A673 (cell line): ENCODE measurements around the gene C2orf72. TPM values are rescaled to one million over a fixed set of nuclear protein-coding genes. Genes with fewer than 3 reads are reported as not detected.

Source experiments
- BruUV-seq: library from RNA; stranded (reverse); fragments of 400-500 nt; replicated peaks from 2 replicates; lab custom pipeline; 2021; lab: Mats Ljungman, UMichigan
- CTCF ChIA-PET: fragments of 300-600 bp; sonication (Branson Sonifier 250); formaldehyde crosslinking; loops from one replicate; lab custom pipeline; 2022; ENCODE audit warnings: antibody characterized with exemption; lab: Charles Lee
- POLR2A ChIA-PET: fragments of 300-600 bp; sonication (Branson Sonifier 250); formaldehyde crosslinking; loops from one replicate; lab custom pipeline; 2022; ENCODE audit warnings: antibody characterized with exemption; ENCODE audit not compliant: low non-redundant PET; lab: Charles Lee
- DNase-seq: peaks from one replicate; pipeline ENCODE4 v3.0.0-alpha.2; 2015; ENCODE audit warnings: low spot score
- H3K27ac ChIP-seq: fragments of 200-600 bp; sonication (generic); 2 replicates; pipeline ENCODE4 v1.5.1; 2016; ENCODE audit warnings: mixed run types, low read depth, mild to moderate bottlenecking, mixed read lengths, antibody characterized with exemption, low read length; ENCODE audit not compliant: poor library complexity, severe bottlenecking
- H3K27me3 ChIP-seq: fragments of 200-600 bp; sonication (generic); replicated peaks from 2 replicates; pipeline ENCODE4 v1.6.1; 2017; ENCODE audit warnings: mixed run types, low read depth, mild to moderate bottlenecking, mixed read lengths, antibody characterized with exemption, low read length; ENCODE audit not compliant: insufficient read depth, poor library complexity
- H3K36me3 ChIP-seq: fragments of 200-600 bp; sonication (generic); 2 replicates; pipeline ENCODE4 v1.6.1; 2016; ENCODE audit warnings: mixed run types, mild to moderate bottlenecking, mixed read lengths, antibody characterized with exemption, low read length; ENCODE audit not compliant: insufficient read depth, poor library complexity, severe bottlenecking
- H3K4me1 ChIP-seq: fragments of 200-600 bp; sonication (generic); 2 replicates; pipeline ENCODE4 v1.6.1; 2017; ENCODE audit warnings: mixed run types, mild to moderate bottlenecking, mixed read lengths, antibody characterized with exemption, low read length; ENCODE audit not compliant: insufficient read depth, poor library complexity, severe bottlenecking
- H3K4me3 ChIP-seq: fragments of 200-600 bp; sonication (generic); 2 replicates; pipeline ENCODE4 v1.5.1; 2016; ENCODE audit warnings: low read depth, mixed run types, mild to moderate bottlenecking, mixed read lengths, low read length; ENCODE audit not compliant: poor library complexity, severe bottlenecking
- H3K9me3 ChIP-seq: fragments of 200-600 bp; sonication (generic); 2 replicates; pipeline ENCODE4 v1.6.1; 2016; ENCODE audit warnings: mixed run types, low read depth, mild to moderate bottlenecking, mixed read lengths, antibody characterized with exemption, low read length; ENCODE audit not compliant: poor library complexity, severe bottlenecking
- EZH2 ChIP-seq: fragments of 200-600 bp; sonication (generic); IDR thresholded peaks from 2 replicates; pipeline ENCODE4 v1.6.1; 2017; ENCODE audit warnings: borderline replicate concordance, low read depth, mild to moderate bottlenecking, mixed read lengths, antibody characterized with exemption, low read length; ENCODE audit not compliant: poor library complexity, severe bottlenecking
- intact Hi-C: fragments of 100-400 bp; cut with micrococcal nuclease; formaldehyde crosslinking; loops from one replicate; pipeline ENCODE4 v1.10.0; 2022; ENCODE audit not compliant: unreplicated experiment
- total RNA-seq: library from RNA; stranded (reverse); gene quantifications from 2 replicates; pipeline ENCODE4 v1.2.3, GENCODE V29; 2021
- TF ChIP-seq, protein P1 (sequence below): fragments of 300-800, 200-600 bp; sonication (generic); conservative IDR thresholded peaks from 2 replicates; pipeline ENCODE4 v1.5.1; 2017; ENCODE audit warnings: low read depth, mild to moderate bottlenecking, antibody characterized with exemption, low read length, moderate library complexity, mixed read lengths

C2orf72 gene
- total RNA-seq, 1 experiment from 2014 or later = not detected

DNA sequence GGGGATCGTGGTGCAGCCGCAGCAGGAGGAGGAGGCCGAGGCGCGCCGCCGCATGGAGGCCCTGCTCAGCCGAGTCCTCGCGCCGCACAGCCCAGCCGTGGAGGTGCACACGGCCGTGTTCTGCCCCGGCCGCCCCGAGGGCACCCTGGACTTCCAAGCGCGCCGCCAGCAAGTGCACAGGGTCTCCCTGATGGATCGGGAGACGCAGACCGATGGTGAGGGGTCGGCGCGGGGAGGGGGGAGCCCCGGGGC is 46.5 kb upstream of the C2orf72 start:
- Histone ChIP-seq H3K4me1 (no peaks in the 10 kb centered on the region), H3K27ac (no peak overlapping the region), H3K4me3 (no peak overlapping the region), H3K36me3 (no peaks in the 10 kb centered on the region), H3K27me3 (no peaks in the 10 kb centered on the region), H3K9me3 (no peaks in the 10 kb centered on the region)
- BruUV-seq = no TSS peak
- POLR2A ChIA-PET = no interaction called here
- TF ChIP-seq, protein P1, sequence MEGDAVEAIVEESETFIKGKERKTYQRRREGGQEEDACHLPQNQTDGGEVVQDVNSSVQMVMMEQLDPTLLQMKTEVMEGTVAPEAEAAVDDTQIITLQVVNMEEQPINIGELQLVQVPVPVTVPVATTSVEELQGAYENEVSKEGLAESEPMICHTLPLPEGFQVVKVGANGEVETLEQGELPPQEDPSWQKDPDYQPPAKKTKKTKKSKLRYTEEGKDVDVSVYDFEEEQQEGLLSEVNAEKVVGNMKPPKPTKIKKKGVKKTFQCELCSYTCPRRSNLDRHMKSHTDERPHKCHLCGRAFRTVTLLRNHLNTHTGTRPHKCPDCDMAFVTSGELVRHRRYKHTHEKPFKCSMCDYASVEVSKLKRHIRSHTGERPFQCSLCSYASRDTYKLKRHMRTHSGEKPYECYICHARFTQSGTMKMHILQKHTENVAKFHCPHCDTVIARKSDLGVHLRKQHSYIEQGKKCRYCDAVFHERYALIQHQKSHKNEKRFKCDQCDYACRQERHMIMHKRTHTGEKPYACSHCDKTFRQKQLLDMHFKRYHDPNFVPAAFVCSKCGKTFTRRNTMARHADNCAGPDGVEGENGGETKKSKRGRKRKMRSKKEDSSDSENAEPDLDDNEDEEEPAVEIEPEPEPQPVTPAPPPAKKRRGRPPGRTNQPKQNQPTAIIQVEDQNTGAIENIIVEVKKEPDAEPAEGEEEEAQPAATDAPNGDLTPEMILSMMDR = no peak
- no peak for TF ChIP-seq EZH2
- intact Hi-C loops = no loop called here
- no peak for DNase-seq
- CTCF ChIA-PET = interaction anchor here (1.2 kb wide), 1 partner anchor 166 kb away, joined by 3 read pairs; no protein-coding TSS in a partner anchor

- POLR2A ChIA-PET = no interaction called here
- Histone ChIP-seq H3K9me3 (no peaks in the 10 kb centered on the region), H3K4me3 (no peak overlapping the region), H3K36me3 (no peaks in the 10 kb centered on the region), H3K27ac (no peak overlapping the region), H3K4me1 (no peaks in the 10 kb centered on the region), H3K27me3 (no peaks in the 10 kb centered on the region)
- no TSS peak for BruUV-seq
- TF ChIP-seq, protein P1 = no peak
- no peak for TF ChIP-seq EZH2
- CTCF ChIA-PET = interaction anchor here (1.0 kb wide), 1 partner anchor 167 kb away, joined by 3 read pairs; no protein-coding TSS in a partner anchor
- no peak for DNase-seq
- intact Hi-C loops = no loop called here
Observed at GRCh38 chr2:230991598-230991997, 45.7 kb upstream of the C2orf72 start.

GRCh38 chr2:230995821-230996220 is 41.5 kb upstream of the C2orf72 start, which contains the start of gene SPATA3:
Gene SPATA3, plus strand, starts transcription at chr2:230996121. Its CDS starts 113 bp downstream, at chr2:230996234.
- H3K9me3 ChIP-seq = no peaks in the 10 kb centered on the region
- ChIA-PET CTCF (no interaction called here), POLR2A (no interaction called here)
- no peak for DNase-seq
- no TSS peak for BruUV-seq
- no peaks in the 10 kb centered on the region for H3K4me1 ChIP-seq
- peaks cover 21% of the 10 kb centered on the region for H3K27me3 ChIP-seq
- TF ChIP-seq, protein P1 = no peak
- TF ChIP-seq EZH2 = no peak
- H3K4me3 ChIP-seq = no peak within 1 kb of the TSS
- H3K36me3 ChIP-seq = no peaks in the 10 kb centered on the region
- no peak within 1 kb of the TSS for H3K27ac ChIP-seq
- intact Hi-C loops = no loop called here
